Choroid plexus epithelial cell (primary cell): Measurements from ENCODE around the gene DSTN.

Experiments used
- DNase-seq: peaks from one replicate; pipeline ENCODE4 v3.0.0-alpha.2; 2010; ENCODE audit warnings: low read depth
- H3K4me3 ChIP-seq: 2 replicates; pipeline ENCODE4 v1.5.1; 2011; ENCODE audit warnings: low read depth, mild to moderate bottlenecking, control low read depth, low read length, moderate library complexity
- TF ChIP-seq, protein P1 (sequence below): conservative IDR thresholded peaks from 2 replicates; pipeline ENCODE4 v1.5.1; 2011; ENCODE audit warnings: low read depth, mild to moderate bottlenecking, control low read depth, inconsistent platforms, low read length, moderate library complexity

DSTN gene

DNA sequence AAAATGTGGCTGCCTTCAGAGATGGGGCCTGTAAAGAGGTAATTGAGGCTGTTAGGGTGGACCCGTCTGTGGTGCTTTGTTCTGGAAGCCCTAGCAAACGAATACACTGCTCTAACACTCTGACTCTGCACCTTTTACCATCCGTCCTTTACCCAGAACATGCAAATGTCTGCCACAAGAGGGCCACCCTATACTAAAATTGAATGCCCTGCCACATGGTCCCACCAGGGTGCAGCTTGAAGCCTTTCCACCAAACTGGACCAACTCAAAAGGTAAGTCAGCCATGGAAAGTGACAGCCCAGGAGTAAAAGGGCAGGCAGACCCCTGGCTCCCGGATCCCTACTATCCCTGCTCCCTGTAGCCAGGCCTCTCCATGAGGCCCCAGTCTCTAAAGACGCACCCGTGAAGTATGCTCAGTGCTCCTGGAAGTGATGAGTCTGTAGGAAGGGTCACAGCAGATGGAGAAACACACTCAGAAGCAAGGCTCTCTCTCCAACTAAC lies 32.9 kb upstream of the DSTN start:
- DNase-seq: peak; percentile 90
- TF ChIP-seq, protein P1, sequence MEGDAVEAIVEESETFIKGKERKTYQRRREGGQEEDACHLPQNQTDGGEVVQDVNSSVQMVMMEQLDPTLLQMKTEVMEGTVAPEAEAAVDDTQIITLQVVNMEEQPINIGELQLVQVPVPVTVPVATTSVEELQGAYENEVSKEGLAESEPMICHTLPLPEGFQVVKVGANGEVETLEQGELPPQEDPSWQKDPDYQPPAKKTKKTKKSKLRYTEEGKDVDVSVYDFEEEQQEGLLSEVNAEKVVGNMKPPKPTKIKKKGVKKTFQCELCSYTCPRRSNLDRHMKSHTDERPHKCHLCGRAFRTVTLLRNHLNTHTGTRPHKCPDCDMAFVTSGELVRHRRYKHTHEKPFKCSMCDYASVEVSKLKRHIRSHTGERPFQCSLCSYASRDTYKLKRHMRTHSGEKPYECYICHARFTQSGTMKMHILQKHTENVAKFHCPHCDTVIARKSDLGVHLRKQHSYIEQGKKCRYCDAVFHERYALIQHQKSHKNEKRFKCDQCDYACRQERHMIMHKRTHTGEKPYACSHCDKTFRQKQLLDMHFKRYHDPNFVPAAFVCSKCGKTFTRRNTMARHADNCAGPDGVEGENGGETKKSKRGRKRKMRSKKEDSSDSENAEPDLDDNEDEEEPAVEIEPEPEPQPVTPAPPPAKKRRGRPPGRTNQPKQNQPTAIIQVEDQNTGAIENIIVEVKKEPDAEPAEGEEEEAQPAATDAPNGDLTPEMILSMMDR: peak; percentile 95
- H3K4me3 ChIP-seq: no peak overlapping the region

DNA sequence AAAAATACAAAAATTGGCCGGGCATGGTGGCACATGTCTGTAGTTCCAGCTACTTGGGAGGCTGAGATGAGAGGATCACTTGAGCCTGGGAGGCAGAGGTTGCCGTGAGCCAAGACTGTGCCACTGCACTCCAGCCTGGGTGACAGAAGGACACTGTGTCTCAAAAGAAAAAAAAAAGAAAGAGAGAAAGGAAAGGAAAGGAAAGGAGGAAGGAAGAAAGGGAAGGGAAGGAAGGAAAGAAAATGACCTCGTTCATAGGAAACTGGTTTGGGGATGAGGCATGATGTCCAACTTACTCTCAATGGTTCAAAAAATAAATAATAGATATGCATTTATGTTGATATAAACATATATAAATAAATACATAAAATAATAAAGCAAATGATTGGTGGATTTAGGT lies 31.9 kb upstream of the DSTN start:
- H3K4me3 ChIP-seq: no peak overlapping the region
- TF ChIP-seq, protein P1: no peak
- no peak for DNase-seq

DNA sequence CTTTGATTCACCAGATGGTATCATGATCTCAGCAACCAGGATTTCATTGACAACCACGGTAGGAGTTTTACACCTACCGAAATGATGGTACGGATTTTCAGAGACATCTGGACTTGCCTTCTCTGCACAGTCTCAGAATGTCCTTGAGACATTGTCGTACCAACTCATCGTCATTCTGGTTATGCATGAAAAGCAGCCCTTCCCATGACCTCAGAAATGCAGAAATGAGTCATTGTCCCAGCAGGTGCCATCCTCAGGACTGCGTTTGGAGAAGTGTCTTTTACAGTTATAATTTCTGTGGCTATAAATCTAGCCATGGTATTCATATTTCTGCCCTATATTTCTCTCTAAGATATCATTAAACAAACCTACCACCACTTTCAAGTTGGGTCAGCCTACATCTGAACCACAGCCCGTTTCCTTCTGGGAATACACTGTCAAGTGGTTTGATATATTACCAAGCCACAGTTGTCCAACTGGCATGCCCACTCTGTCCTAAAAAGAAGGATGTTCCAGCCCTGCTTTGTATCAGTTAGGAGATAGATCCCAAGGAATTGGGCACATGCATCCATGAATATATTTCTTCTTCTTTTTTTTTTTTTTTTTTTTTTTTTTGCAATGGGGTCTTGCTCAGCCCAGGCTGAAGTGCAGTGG lies 31.2 kb upstream of the DSTN start:
- DNase-seq: peak; percentile 29
- no peak overlapping the region for H3K4me3 ChIP-seq
- TF ChIP-seq, protein P1: no peak

DNA sequence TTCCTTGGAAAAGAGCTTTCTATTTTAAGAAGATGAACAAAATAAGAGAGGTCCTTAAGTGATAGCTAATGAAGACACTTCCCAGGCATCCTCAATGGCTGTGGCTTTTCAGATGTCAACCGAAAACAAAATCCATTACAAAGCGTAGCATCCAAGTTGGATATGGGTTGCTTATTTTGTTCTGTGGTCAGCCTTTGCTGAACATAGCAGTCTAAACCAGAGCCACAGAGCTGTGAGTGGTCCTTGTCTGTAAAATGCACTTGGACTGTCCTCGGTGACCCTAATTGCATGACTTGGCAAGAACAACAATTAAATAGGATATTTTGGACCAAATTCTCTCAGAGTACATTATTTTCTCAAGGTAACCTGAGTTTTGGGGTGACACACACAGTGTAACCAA lies 28.3 kb upstream of the DSTN start:
- TF ChIP-seq, protein P1: no peak
- DNase-seq: no peak
- H3K4me3 ChIP-seq: no peak overlapping the region

DNA sequence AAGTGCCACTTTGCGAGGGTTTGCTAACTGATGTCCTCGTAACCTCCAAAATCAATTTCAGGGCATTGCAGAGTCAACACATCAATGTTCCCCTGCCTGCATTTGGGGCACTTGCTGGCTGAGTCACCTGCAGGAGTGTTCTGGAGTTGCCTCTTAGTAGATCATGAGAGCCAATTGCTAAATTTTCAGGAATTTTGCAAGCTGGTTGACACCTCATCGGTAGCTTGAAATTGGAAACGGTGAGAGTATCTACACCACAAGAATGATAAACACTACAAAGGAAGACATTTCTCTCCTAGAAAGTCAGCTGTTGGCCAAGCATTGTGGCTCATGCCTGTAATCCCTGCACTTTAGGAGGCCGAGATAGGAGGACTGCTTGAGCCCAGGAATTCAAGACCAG lies 27.9 kb upstream of the DSTN start:
- TF ChIP-seq, protein P1: peak; percentile 8
- no peak overlapping the region for H3K4me3 ChIP-seq
- DNase-seq: peak; percentile 87

DNA sequence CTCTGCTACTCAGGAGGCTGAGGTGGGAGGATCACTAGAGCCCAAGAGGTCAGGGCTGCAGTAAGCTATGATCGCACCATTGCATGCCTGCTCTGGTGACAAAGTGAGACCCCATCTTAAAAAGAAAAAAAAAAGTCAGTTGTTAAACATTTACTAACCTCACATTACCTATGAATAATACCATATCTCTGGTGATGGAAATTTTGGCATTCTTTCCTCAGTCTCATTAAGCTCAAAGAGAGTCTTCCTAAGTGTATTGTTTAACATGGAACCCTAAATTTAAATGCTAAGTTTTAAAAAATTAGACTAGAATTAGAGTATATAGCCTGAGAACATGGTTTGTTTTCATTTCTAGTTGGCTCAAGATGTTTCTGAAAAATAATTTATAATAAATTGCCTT lies 27.4 kb upstream of the DSTN start:
- TF ChIP-seq, protein P1: no peak
- no peak overlapping the region for H3K4me3 ChIP-seq
- DNase-seq: no peak

DNA sequence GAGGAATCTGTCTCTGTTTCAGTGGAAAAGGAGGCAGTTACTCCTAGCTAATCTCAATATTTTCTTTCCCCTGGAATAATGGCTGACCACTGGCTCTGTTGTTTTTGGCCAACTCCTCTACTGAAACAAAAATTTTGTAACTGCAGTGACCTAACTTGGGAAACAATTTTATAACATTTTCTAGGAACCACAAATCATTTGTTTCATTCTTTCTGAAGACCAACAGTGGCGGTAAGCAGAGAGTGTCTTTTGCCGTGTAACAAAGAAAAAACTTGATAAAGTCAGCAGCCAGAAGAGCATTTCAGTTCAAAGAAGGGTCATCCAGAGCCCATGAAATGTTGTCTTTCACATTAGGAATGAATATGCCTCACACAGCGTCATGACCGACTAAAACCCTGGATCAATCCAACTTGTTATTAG lies 26.9 kb upstream of the DSTN start:
- TF ChIP-seq, protein P1: no peak
- peak; percentile 92 for DNase-seq
- no peak overlapping the region for H3K4me3 ChIP-seq
